ENCODE measurements around the gene DPYD. TPM values are rescaled to one million over a fixed set of nuclear protein-coding genes. Genes with fewer than 3 reads are reported as not detected.

Gene DPYD
- total RNA-seq, 2 donors from 2014 or later = 52.3 to 53.6 TPM

- no peaks in the 10 kb centered on the region for H3K27me3 Mint-ChIP-seq
- H3K4me3 Mint-ChIP-seq = no peak overlapping the region
- H3K4me1 Mint-ChIP-seq = peaks cover 2% of the 10 kb centered on the region
- H3K36me3 Mint-ChIP-seq (ENCODE audit: low read depth) = peaks cover 18% of the 10 kb centered on the region
- DNase-seq (no peak), ATAC-seq (no peak)
- no peak overlapping the region for H3K27ac Mint-ChIP-seq
- H3K9me3 ChIP-seq (ENCODE audit: control insufficient read depth, low read length, poor library complexity, severe bottlenecking) = no peaks in the 10 kb centered on the region
Observed at GRCh38 chr1:97677702-97678101, 243.1 kb downstream of the DPYD start.

- H3K36me3 Mint-ChIP-seq (ENCODE audit: low read depth) = peaks cover 11% of the 10 kb centered on the region
- H3K4me1 Mint-ChIP-seq = peaks cover 2% of the 10 kb centered on the region
- DNase-seq (no peak), ATAC-seq (no peak)
- no peaks in the 10 kb centered on the region for H3K9me3 ChIP-seq (ENCODE audit: control insufficient read depth, low read length, poor library complexity, severe bottlenecking)
- no peak overlapping the region for H3K4me3 Mint-ChIP-seq
- peak overlapping the region; percentile 19 for H3K27ac Mint-ChIP-seq
- H3K27me3 Mint-ChIP-seq = no peaks in the 10 kb centered on the region
Observed at GRCh38 chr1:97674517-97674916, 246.3 kb downstream of the DPYD start.

- Mint-ChIP-seq H3K4me1 (no peaks in the 10 kb centered on the region), H3K27ac (no peak overlapping the region), H3K27me3 (no peaks in the 10 kb centered on the region), H3K4me3 (no peak overlapping the region), H3K36me3 (ENCODE audit: low read depth) (peaks cover 5% of the 10 kb centered on the region)
- no peak for ATAC-seq
- no peaks in the 10 kb centered on the region for H3K9me3 ChIP-seq (ENCODE audit: control insufficient read depth, low read length, poor library complexity, severe bottlenecking)
- no peak for DNase-seq
Observed at GRCh38 chr1:97668945-97669344, 251.9 kb downstream of the DPYD start.

- DNase-seq = no peak
- Mint-ChIP-seq H3K4me1 (peaks cover 3% of the 10 kb centered on the region), H3K27ac (no peak overlapping the region)
Observed at GRCh38 chr1:97660431-97661105, 260.3 kb downstream of the DPYD start.

GRCh38 chr1:97654876-97655585 is 265.8 kb downstream of the DPYD start:
- H3K9me3 ChIP-seq (ENCODE audit: control insufficient read depth, low read length, poor library complexity, severe bottlenecking) = no peaks in the 10 kb centered on the region
- peaks cover 7% of the 10 kb centered on the region for H3K36me3 Mint-ChIP-seq (ENCODE audit: low read depth)
- H3K27me3 Mint-ChIP-seq = no peaks in the 10 kb centered on the region
- ATAC-seq = no peak
- DNase-seq = no peak
- H3K4me1 Mint-ChIP-seq = peaks cover 5% of the 10 kb centered on the region
- H3K27ac Mint-ChIP-seq = no peak overlapping the region
- H3K4me3 Mint-ChIP-seq = no peak overlapping the region

More at GRCh38 chr1:97660431-97661105, 260.3 kb downstream of the DPYD start:
- peaks cover 9% of the 10 kb centered on the region for H3K36me3 Mint-ChIP-seq (ENCODE audit: low read depth)
- no peaks in the 10 kb centered on the region for H3K27me3 Mint-ChIP-seq
- no peaks in the 10 kb centered on the region for H3K9me3 ChIP-seq (ENCODE audit: control insufficient read depth, low read length, poor library complexity, severe bottlenecking)
- H3K4me3 Mint-ChIP-seq = no peak overlapping the region
- ATAC-seq = no peak

GRCh38 chr1:97651250-97651649 is 269.6 kb downstream of the DPYD start:
- H3K4me1 Mint-ChIP-seq = peaks cover 5% of the 10 kb centered on the region
- no peak for ATAC-seq
- H3K4me3 Mint-ChIP-seq = no peak overlapping the region
- H3K36me3 Mint-ChIP-seq (ENCODE audit: low read depth) = peaks cover 2% of the 10 kb centered on the region
- no peak overlapping the region for H3K27ac Mint-ChIP-seq
- H3K27me3 Mint-ChIP-seq = no peaks in the 10 kb centered on the region
- no peaks in the 10 kb centered on the region for H3K9me3 ChIP-seq (ENCODE audit: control insufficient read depth, low read length, poor library complexity, severe bottlenecking)
- no peak for DNase-seq

GRCh38 chr1:97649591-97649990 is 271.2 kb downstream of the DPYD start:
- no peak overlapping the region for H3K4me3 Mint-ChIP-seq
- H3K9me3 ChIP-seq (ENCODE audit: control insufficient read depth, low read length, poor library complexity, severe bottlenecking) = no peaks in the 10 kb centered on the region
- H3K4me1 Mint-ChIP-seq = peaks cover 5% of the 10 kb centered on the region
- no peaks in the 10 kb centered on the region for H3K27me3 Mint-ChIP-seq
- ATAC-seq (no peak), DNase-seq (no peak)
- no peak overlapping the region for H3K27ac Mint-ChIP-seq
- peaks cover 2% of the 10 kb centered on the region for H3K36me3 Mint-ChIP-seq (ENCODE audit: low read depth)

- Mint-ChIP-seq H3K4me1 (peaks cover 4% of the 10 kb centered on the region), H3K36me3 (ENCODE audit: low read depth) (peaks cover 2% of the 10 kb centered on the region), H3K27ac (no peak overlapping the region), H3K27me3 (no peaks in the 10 kb centered on the region), H3K4me3 (no peak overlapping the region)
- no peaks in the 10 kb centered on the region for H3K9me3 ChIP-seq (ENCODE audit: control insufficient read depth, low read length, poor library complexity, severe bottlenecking)
- ATAC-seq (no peak), DNase-seq (no peak)
Observed at GRCh38 chr1:97647776-97648175, 273.1 kb downstream of the DPYD start.

GRCh38 chr1:97646071-97646470 is 274.8 kb downstream of the DPYD start:
- Mint-ChIP-seq H3K27ac (no peak overlapping the region), H3K4me3 (no peak overlapping the region), H3K4me1 (peaks cover 2% of the 10 kb centered on the region), H3K36me3 (ENCODE audit: low read depth) (no peaks in the 10 kb centered on the region), H3K27me3 (no peaks in the 10 kb centered on the region)
- no peaks in the 10 kb centered on the region for H3K9me3 ChIP-seq (ENCODE audit: control insufficient read depth, low read length, poor library complexity, severe bottlenecking)
- no peak for DNase-seq
- ATAC-seq = no peak

- ATAC-seq = no peak
- Mint-ChIP-seq H3K4me3 (no peak overlapping the region), H3K36me3 (ENCODE audit: low read depth) (peaks cover 2% of the 10 kb centered on the region), H3K27ac (no peak overlapping the region), H3K4me1 (peaks cover 2% of the 10 kb centered on the region), H3K27me3 (no peaks in the 10 kb centered on the region)
- DNase-seq = no peak
- H3K9me3 ChIP-seq (ENCODE audit: control insufficient read depth, low read length, poor library complexity, severe bottlenecking) = no peaks in the 10 kb centered on the region
Observed at GRCh38 chr1:97640677-97641076, 280.2 kb downstream of the DPYD start.

- H3K27ac Mint-ChIP-seq = no peak overlapping the region
- no peak overlapping the region for H3K4me3 Mint-ChIP-seq
- peaks cover 2% of the 10 kb centered on the region for H3K36me3 Mint-ChIP-seq (ENCODE audit: low read depth)
- H3K4me1 Mint-ChIP-seq = peaks cover 8% of the 10 kb centered on the region
- H3K27me3 Mint-ChIP-seq = no peaks in the 10 kb centered on the region
- DNase-seq (no peak), ATAC-seq (no peak)
- H3K9me3 ChIP-seq (ENCODE audit: control insufficient read depth, low read length, poor library complexity, severe bottlenecking) = no peaks in the 10 kb centered on the region
Observed at GRCh38 chr1:97636941-97637340, 283.9 kb downstream of the DPYD start.

- no peaks in the 10 kb centered on the region for H3K9me3 ChIP-seq (ENCODE audit: control insufficient read depth, low read length, poor library complexity, severe bottlenecking)
- Mint-ChIP-seq H3K27me3 (no peaks in the 10 kb centered on the region), H3K4me3 (no peak overlapping the region), H3K4me1 (peaks cover 11% of the 10 kb centered on the region), H3K36me3 (ENCODE audit: low read depth) (peaks cover 2% of the 10 kb centered on the region), H3K27ac (no peak overlapping the region)
- ATAC-seq = no peak
- DNase-seq = no peak
Observed at GRCh38 chr1:97634758-97635157, 286.1 kb downstream of the DPYD start.

GRCh38 chr1:97632776-97633175 is 288.1 kb downstream of the DPYD start:
- Mint-ChIP-seq H3K4me3 (no peak overlapping the region), H3K36me3 (ENCODE audit: low read depth) (peaks cover 2% of the 10 kb centered on the region), H3K27me3 (no peaks in the 10 kb centered on the region), H3K4me1 (peaks cover 11% of the 10 kb centered on the region), H3K27ac (no peak overlapping the region)
- ATAC-seq = no peak
- DNase-seq = no peak
- H3K9me3 ChIP-seq (ENCODE audit: control insufficient read depth, low read length, poor library complexity, severe bottlenecking) = no peaks in the 10 kb centered on the region

- Mint-ChIP-seq H3K36me3 (ENCODE audit: low read depth) (no peaks in the 10 kb centered on the region), H3K4me3 (no peak overlapping the region), H3K4me1 (peaks cover 14% of the 10 kb centered on the region), H3K27me3 (no peaks in the 10 kb centered on the region), H3K27ac (no peak overlapping the region)
- ATAC-seq = no peak
- no peaks in the 10 kb centered on the region for H3K9me3 ChIP-seq (ENCODE audit: control insufficient read depth, low read length, poor library complexity, severe bottlenecking)
- no peak for DNase-seq
Observed at GRCh38 chr1:97632075-97632474, 288.8 kb downstream of the DPYD start.
